Measurements from ENCODE around the gene CASP3.
"Not testable (repeated sequence)": the region's sequence is repeated elsewhere in the genome, so short reads cannot be mapped to it uniquely, and the experiment has no call there.

Gene CASP3

GRCh38 chr4:184635381-184635780 lies 13.9 kb downstream of the CASP3 start:
- DNase-seq (ENCODE audit: low read depth in 2 of 2) = no peak

- no peak for DNase-seq (ENCODE audit: low read depth in 2 of 2)
Observed at GRCh38 chr4:184632842-184633241, 16.4 kb downstream of the CASP3 start.

- no peak for DNase-seq (ENCODE audit: low read depth in 2 of 2)
Observed at GRCh38 chr4:184628103-184628502, 21.1 kb downstream of the CASP3 start.

- not testable (repeated sequence) for DNase-seq (ENCODE audit: low read depth in 2 of 2)
Observed at GRCh38 chr4:184625783-184626596, 23.3 kb downstream of the CASP3 start.

GRCh38 chr4:184624972-184625554 lies 24.2 kb downstream of the CASP3 start:
- DNase-seq (ENCODE audit: low read depth in 2 of 2) = no peak

- DNase-seq (ENCODE audit: low read depth in 2 of 2) = not testable (repeated sequence)
Observed at GRCh38 chr4:184624504-184624903, 24.7 kb downstream of the CASP3 start.

GRCh38 chr4:184621518-184621917 lies 27.7 kb downstream of the CASP3 start:
- DNase-seq (ENCODE audit: low read depth in 2 of 2) = no peak

GRCh38 chr4:184620212-184620867 lies 28.9 kb downstream of the CASP3 start:
- DNase-seq (ENCODE audit: low read depth in 2 of 2) = no peak

GRCh38 chr4:184617600-184618196 lies 31.5 kb downstream of the CASP3 start:
- no peak for DNase-seq (ENCODE audit: low read depth in 2 of 2)

- DNase-seq (ENCODE audit: low read depth in 2 of 2) = no peak
Observed at GRCh38 chr4:184616633-184617551, 32.4 kb downstream of the CASP3 start.

GRCh38 chr4:184616168-184616567 lies 33.1 kb downstream of the CASP3 start:
- DNase-seq (ENCODE audit: low read depth in 2 of 2) = not testable (repeated sequence)

GRCh38 chr4:184614509-184614908 lies 34.7 kb downstream of the CASP3 start:
- DNase-seq (ENCODE audit: low read depth in 2 of 2) = no peak

GRCh38 chr4:184613405-184613804 lies 35.8 kb downstream of the CASP3 start:
- DNase-seq (ENCODE audit: low read depth in 2 of 2) = no peak

- DNase-seq (ENCODE audit: low read depth in 2 of 2) = no peak
Observed at GRCh38 chr4:184612074-184612473, 37.2 kb downstream of the CASP3 start.

GRCh38 chr4:184607429-184607828 lies 41.8 kb downstream of the CASP3 start:
- DNase-seq (ENCODE audit: low read depth in 2 of 2) = not testable (repeated sequence)

- not testable (repeated sequence) for DNase-seq (ENCODE audit: low read depth in 2 of 2)
Observed at GRCh38 chr4:184602857-184603256, 46.4 kb downstream of the CASP3 start.

- DNase-seq (ENCODE audit: low read depth in 2 of 2) = not testable (repeated sequence)
Observed at GRCh38 chr4:184600982-184601381, 48.3 kb downstream of the CASP3 start.

GRCh38 chr4:184599492-184600135 lies 49.6 kb downstream of the CASP3 start:
- DNase-seq (ENCODE audit: low read depth in 2 of 2) = no peak

GRCh38 chr4:184598753-184599491 lies 50.3 kb downstream of the CASP3 start:
- no peak for DNase-seq (ENCODE audit: low read depth in 2 of 2)

- DNase-seq (ENCODE audit: low read depth in 2 of 2) = no peak
Observed at GRCh38 chr4:184596617-184597185, 52.5 kb downstream of the CASP3 start.

Measured in stimulated activated CD8-positive, alpha-beta memory T cell treated with anti-CD3 and anti-CD28 coated beads, Interleukin-2, amount 100 ng/mL, for 48 hours (primary cell).